Measurements from ENCODE around the gene DNAJC7.
A peak's percentile ranks its signal among the peaks of the same experiment; 100 is the strongest.

The DNAJC7 gene

GRCh38 chr17:42055027-42055426 is 37.8 kb upstream of the DNAJC7 start:
- TF ChIP-seq EP300 (IDR thresholded peaks at IDR 0.05; ENCODE audit: borderline replicate concordance) (no peak), TAF1 (IDR thresholded peaks at IDR 0.05; ENCODE audit: low read depth) (no peak)

GRCh38 chr17:42053731-42054500 is 36.7 kb upstream of the DNAJC7 start:
- TF ChIP-seq EGR1 (IDR thresholded peaks at IDR 0.05) (no peak), CREB1 (IDR thresholded peaks at IDR 0.05; ENCODE audit: low read depth) (no peak), ZBTB7A (IDR thresholded peaks at IDR 0.05; ENCODE audit: low read depth) (no peak)

DNA sequence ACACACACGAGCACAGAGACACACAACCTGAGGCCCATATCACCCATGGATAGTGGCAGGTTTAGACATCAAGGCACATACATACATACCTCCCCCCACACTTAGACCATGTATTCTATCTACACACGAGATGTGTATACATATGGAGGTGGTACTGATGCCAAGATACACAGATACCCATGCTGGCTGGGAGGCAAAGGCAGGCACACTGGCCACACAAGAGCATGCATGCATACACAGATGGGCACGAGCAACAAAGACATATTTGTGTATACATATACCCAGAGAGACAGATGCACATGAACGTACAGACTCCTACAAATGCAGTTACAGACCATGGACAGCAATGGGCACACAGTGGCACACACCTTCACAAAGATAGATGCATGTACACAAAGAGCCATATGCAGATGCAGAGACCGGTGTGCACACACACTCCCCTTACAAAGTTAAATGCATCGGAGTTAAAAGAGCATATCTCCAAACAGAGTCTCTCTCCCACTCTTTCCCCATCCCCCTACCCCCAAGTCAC is 35.2 kb upstream of the DNAJC7 start:
- no peak for TF ChIP-seq RAD21 (IDR thresholded peaks at IDR 0.05; ENCODE audit: low read depth)

GRCh38 chr17:42051645-42052044 is 34.4 kb upstream of the DNAJC7 start:
- TF ChIP-seq CREB1 (IDR thresholded peaks at IDR 0.05; ENCODE audit: low read depth) (no peak), MAX (IDR thresholded peaks at IDR 0.05) (no peak), TAF1 (IDR thresholded peaks at IDR 0.05; ENCODE audit: low read depth) (no peak), RAD21 (IDR thresholded peaks at IDR 0.05; ENCODE audit: low read depth) (no peak), TCF12 (IDR thresholded peaks at IDR 0.05; ENCODE audit: low read depth) (no peak), FOXM1 (IDR thresholded peaks at IDR 0.05; ENCODE audit: borderline replicate concordance, low read depth) (no peak), ZBTB7A (IDR thresholded peaks at IDR 0.05; ENCODE audit: low read depth) (no peak), EP300 (IDR thresholded peaks at IDR 0.05; ENCODE audit: borderline replicate concordance) (no peak)
- TF ChIP-seq, protein P1, sequence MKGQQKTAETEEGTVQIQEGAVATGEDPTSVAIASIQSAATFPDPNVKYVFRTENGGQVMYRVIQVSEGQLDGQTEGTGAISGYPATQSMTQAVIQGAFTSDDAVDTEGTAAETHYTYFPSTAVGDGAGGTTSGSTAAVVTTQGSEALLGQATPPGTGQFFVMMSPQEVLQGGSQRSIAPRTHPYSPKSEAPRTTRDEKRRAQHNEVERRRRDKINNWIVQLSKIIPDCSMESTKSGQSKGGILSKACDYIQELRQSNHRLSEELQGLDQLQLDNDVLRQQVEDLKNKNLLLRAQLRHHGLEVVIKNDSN (IDR thresholded peaks at IDR 0.05): no peak

GRCh38 chr17:42051013-42051400 is 33.8 kb upstream of the DNAJC7 start:
- TF ChIP-seq RAD21 (IDR thresholded peaks at IDR 0.05; ENCODE audit: low read depth): no peak
- no peak for TF ChIP-seq TCF12 (IDR thresholded peaks at IDR 0.05; ENCODE audit: low read depth)
- no peak for TF ChIP-seq CREB1 (IDR thresholded peaks at IDR 0.05; ENCODE audit: low read depth)
- TF ChIP-seq, protein P1 (IDR thresholded peaks at IDR 0.05): no peak
- no peak for TF ChIP-seq EP300 (IDR thresholded peaks at IDR 0.05; ENCODE audit: borderline replicate concordance)
- TF ChIP-seq, protein P2, sequence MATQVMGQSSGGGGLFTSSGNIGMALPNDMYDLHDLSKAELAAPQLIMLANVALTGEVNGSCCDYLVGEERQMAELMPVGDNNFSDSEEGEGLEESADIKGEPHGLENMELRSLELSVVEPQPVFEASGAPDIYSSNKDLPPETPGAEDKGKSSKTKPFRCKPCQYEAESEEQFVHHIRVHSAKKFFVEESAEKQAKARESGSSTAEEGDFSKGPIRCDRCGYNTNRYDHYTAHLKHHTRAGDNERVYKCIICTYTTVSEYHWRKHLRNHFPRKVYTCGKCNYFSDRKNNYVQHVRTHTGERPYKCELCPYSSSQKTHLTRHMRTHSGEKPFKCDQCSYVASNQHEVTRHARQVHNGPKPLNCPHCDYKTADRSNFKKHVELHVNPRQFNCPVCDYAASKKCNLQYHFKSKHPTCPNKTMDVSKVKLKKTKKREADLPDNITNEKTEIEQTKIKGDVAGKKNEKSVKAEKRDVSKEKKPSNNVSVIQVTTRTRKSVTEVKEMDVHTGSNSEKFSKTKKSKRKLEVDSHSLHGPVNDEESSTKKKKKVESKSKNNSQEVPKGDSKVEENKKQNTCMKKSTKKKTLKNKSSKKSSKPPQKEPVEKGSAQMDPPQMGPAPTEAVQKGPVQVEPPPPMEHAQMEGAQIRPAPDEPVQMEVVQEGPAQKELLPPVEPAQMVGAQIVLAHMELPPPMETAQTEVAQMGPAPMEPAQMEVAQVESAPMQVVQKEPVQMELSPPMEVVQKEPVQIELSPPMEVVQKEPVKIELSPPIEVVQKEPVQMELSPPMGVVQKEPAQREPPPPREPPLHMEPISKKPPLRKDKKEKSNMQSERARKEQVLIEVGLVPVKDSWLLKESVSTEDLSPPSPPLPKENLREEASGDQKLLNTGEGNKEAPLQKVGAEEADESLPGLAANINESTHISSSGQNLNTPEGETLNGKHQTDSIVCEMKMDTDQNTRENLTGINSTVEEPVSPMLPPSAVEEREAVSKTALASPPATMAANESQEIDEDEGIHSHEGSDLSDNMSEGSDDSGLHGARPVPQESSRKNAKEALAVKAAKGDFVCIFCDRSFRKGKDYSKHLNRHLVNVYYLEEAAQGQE (IDR thresholded peaks at IDR 0.05; ENCODE audit: low read depth): no peak
- TF ChIP-seq CEBPB (IDR thresholded peaks at IDR 0.05): no peak
- no peak for TF ChIP-seq TEAD4 (IDR thresholded peaks at IDR 0.05)
- TF ChIP-seq MAX (IDR thresholded peaks at IDR 0.05): no peak

- no peak for TF ChIP-seq TCF12 (IDR thresholded peaks at IDR 0.05; ENCODE audit: low read depth)
- TF ChIP-seq YY1 (IDR thresholded peaks at IDR 0.05; ENCODE audit: low read depth): peak; percentile 78
- TF ChIP-seq FOXM1 (IDR thresholded peaks at IDR 0.05; ENCODE audit: borderline replicate concordance, low read depth): no peak
- no peak for TF ChIP-seq TEAD4 (IDR thresholded peaks at IDR 0.05)
- TF ChIP-seq, protein P1 (IDR thresholded peaks at IDR 0.05): no peak
- peak; percentile 34; the same call in 1 of the 2 replicates for TF ChIP-seq RAD21 (IDR thresholded peaks at IDR 0.05; ENCODE audit: low read depth)
- no peak for TF ChIP-seq MAX (IDR thresholded peaks at IDR 0.05)
- TF ChIP-seq TAF1 (IDR thresholded peaks at IDR 0.05; ENCODE audit: low read depth): 0 out of 2 replicates have a peak, but pooled peaks have one; percentile 49
- peak; percentile 54; the same call in 1 of the 2 replicates for TF ChIP-seq ZBTB7A (IDR thresholded peaks at IDR 0.05; ENCODE audit: low read depth)
Observed at GRCh38 chr17:42050393-42051012, 33.3 kb upstream of the DNAJC7 start, which contains the start of gene C17orf113. Gene C17orf113, minus strand, starts transcription at chr17:42050601. Its CDS starts 7,225 bp downstream, at chr17:42043376.

- no peak for TF ChIP-seq CEBPB (IDR thresholded peaks at IDR 0.05)
- no peak for TF ChIP-seq ZBTB7A (IDR thresholded peaks at IDR 0.05; ENCODE audit: low read depth)
- no peak for TF ChIP-seq EGR1 (IDR thresholded peaks at IDR 0.05)
- TF ChIP-seq, protein P1 (IDR thresholded peaks at IDR 0.05): no peak
- no peak for TF ChIP-seq TCF12 (IDR thresholded peaks at IDR 0.05; ENCODE audit: low read depth)
- TF ChIP-seq FOXM1 (IDR thresholded peaks at IDR 0.05; ENCODE audit: borderline replicate concordance, low read depth): no peak
- no peak for TF ChIP-seq YY1 (IDR thresholded peaks at IDR 0.05; ENCODE audit: low read depth)
- TF ChIP-seq MAX (IDR thresholded peaks at IDR 0.05): no peak
- TF ChIP-seq CREB1 (IDR thresholded peaks at IDR 0.05; ENCODE audit: low read depth): no peak
Observed at GRCh38 chr17:42049834-42050392, 32.7 kb upstream of the DNAJC7 start.

Measured in Ishikawa (cell line).